GM19463 (cell line): ENCODE measurements around the gene LPCAT2.

Source experiments
- ATAC-seq: cut with Tn5 transposase; IDR thresholded peaks from one replicate; pipeline ENCODE4 v1.9.1; 2021; ENCODE audit warnings: mild to moderate bottlenecking, moderate library complexity; ENCODE audit not compliant: unreplicated experiment

The LPCAT2 gene

GRCh38 chr16:55479430-55480140, 29.3 kb upstream of the LPCAT2 start:
- ATAC-seq, result no peak

GRCh38 chr16:55480228-55480655, 28.6 kb upstream of the LPCAT2 start:
- no peak for ATAC-seq

- no peak for ATAC-seq
Observed at GRCh38 chr16:55481023-55481422, 27.8 kb upstream of the LPCAT2 start.

DNA sequence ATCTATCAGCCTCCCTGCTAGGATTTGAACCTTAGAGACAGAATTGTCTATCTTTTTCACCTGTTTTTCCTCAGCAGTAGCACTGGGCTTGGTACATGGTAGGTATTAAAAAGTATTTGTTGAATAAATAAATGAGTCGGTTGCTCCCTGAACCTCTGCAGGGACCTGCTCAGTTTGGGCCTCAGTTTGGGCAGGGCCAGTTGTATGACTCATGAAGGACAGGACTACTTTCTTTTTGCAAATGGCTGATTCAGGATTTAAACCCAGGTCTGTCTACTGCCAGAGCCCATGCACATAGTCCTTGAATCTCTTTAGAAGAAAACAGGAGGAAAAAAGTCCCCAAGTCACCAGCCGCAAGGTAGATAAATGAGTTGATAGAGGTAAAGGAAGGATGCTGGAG, 26.8 kb upstream of the LPCAT2 start:
- ATAC-seq, result no peak

- ATAC-seq, result no peak
Observed at GRCh38 chr16:55487048-55487803, 21.6 kb upstream of the LPCAT2 start.

DNA sequence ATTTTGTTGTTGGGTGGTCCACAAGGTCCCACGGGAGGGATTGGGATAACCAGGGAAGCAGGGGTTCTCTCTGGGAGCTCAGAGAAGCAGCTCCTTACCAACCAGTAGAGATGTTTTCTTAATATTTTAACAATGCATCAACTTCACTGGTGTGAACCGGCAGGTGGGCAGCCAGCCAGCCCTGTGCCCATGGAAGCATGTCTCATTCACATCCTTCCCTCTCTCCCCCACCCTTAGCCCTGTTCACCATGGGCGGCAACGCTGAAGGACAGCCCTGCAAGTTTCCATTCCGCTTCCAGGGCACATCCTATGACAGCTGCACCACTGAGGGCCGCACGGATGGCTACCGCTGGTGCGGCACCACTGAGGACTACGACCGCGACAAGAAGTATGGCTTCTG, 20.6 kb upstream of the LPCAT2 start:
- no peak for ATAC-seq

DNA sequence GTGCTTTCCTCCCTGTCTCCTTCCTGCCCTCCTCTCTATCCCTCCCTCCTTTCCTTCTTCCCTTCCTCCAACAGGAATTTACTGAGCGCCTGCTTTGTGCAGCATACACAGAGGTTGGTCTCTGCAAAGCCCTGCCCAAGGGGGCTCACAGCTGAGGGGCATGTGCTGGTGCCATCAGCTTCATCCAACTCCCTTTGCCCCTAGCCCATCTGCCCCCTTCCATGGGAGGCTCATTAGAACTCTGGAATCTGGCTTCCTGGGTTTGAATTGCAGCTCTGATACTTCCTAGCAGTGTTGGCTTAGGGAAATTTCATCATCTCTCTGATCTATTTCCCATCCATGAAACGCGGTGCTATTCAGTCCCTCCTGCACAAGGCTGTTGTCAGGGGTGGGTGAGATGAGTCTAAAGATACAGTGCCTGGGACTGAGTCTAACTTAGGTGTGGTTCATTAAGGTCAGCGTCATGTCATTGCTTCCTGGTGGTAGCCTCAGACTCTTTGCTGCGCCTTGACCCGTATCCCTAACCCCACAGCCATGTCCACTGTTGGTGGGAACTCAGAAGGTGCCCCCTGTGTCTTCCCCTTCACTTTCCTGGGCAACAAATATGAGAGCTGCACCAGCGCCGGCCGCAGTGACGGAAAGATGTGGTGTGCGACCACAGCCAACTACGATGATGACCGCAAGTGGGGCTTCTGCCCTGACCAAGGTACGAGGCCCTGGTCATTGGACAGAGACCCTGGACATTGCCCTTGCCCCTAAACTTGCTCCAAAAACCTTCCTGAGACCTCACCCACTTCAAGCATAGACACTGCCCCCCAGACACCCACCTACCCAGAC, 19.5 kb upstream of the LPCAT2 start:
- no peak for ATAC-seq

- ATAC-seq, result no peak
Observed at GRCh38 chr16:55489956-55490265, 19.0 kb upstream of the LPCAT2 start.

DNA sequence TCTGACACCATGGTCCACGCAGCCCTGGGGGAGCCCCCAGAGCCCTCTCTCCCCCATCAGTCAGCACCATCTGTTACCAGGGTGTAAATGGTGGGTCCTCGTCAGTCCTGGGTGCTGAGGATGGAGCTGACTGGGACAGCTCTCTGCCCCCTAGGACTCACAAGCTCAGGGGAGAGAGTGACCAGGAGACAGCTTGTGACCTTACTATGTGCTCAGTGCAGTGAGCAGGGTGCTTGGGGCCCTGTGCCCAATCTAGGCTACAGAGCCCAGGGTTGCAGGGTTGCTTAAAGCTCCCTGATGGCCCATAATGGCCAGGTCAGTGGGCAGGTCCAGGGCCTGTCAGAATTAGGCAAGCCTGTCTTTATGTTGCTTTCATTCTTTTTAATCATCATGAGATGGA, 18.6 kb upstream of the LPCAT2 start:
- no peak for ATAC-seq

DNA sequence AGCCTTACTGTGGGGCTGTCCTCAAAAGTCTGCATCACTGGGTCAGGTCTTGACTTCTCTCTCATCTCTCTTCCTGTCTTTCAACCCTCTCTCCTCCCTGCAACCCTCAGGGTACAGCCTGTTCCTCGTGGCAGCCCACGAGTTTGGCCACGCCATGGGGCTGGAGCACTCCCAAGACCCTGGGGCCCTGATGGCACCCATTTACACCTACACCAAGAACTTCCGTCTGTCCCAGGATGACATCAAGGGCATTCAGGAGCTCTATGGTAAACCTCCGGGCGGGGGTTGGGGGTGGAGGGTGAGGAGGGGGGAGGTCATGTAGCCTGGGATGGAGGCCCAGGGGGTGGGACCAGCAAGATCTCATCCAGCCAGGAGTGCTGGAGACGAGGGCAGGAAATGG, 17.2 kb upstream of the LPCAT2 start:
- no peak for ATAC-seq

DNA sequence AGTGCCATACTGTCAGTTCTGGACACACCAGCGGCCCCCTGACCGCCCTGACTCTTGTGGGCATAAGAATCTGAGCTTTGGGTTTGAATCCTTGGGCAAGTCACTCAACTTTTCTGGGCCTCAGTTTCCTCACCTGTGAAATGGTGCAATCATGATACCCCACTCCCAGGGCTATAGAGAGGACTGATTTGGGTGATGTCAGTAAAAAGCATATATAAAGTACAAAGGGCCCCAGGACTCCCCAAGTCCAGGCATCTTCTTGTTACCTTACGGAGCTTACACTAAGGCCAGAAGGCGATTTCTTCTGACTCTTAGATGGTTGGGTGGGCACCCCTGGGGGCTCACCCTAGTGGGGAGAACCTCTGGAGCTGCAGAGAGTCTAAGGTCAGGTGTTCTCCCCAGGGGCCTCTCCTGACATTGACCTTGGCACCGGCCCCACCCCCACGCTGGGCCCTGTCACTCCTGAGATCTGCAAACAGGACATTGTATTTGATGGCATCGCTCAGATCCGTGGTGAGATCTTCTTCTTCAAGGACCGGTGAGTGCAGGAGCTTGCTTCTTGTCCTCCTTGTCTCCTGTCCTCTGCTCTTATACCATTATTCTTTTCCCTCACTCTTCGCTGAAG, 16.0 kb upstream of the LPCAT2 start:
- no peak for ATAC-seq

DNA sequence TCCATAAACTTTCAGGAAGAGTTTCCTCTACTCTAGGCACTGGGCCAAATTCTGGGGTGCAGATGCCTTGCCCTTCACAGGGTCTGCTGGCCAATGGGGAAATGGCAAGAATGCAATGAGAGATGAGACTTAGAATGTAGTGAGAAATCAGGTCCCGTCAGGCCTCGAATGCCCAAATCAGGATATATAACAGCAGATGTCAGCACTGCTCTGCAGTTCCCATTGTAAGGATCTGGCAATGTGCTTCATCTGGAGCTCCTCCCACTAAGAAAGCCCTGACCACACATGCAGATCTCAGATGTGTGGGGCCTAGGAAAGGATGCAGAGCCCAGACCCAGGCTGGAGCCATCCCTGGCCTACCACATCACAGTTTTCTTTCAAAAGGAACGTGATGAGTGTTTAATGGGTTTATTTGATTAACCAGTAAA, 13.9 kb upstream of the LPCAT2 start:
- ATAC-seq, result no peak

- no peak for ATAC-seq
Observed at GRCh38 chr16:55495616-55496289, 13.1 kb upstream of the LPCAT2 start.

DNA sequence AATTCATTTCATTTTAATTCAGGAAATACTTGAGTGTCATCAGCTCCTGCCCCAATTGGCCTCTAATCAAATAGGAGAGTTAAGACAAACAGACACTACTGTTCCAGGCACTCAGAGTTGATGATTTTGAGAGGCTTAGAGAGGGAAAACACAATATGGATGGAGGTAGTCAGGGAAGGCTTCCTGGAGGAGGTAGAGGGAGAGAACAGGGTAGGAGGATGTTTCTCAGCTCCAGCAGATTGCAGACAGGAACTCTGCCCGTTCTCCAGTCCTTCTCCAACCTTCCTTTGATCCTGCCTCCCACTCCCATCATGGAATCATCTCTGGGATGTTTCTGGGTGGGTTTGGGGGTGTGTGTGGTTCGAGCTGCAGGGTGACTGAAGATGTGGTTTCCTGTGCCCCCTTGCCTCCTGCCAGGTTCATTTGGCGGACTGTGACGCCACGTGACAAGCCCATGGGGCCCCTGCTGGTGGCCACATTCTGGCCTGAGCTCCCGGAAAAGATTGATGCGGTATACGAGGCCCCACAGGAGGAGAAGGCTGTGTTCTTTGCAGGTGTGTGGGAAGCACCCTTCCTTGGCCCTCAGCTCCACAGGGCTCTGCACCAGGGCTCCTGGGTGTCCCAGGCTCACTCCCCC, 12.2 kb upstream of the LPCAT2 start:
- no peak for ATAC-seq

GRCh38 chr16:55497558-55497957, 11.3 kb upstream of the LPCAT2 start:
- no peak for ATAC-seq

DNA sequence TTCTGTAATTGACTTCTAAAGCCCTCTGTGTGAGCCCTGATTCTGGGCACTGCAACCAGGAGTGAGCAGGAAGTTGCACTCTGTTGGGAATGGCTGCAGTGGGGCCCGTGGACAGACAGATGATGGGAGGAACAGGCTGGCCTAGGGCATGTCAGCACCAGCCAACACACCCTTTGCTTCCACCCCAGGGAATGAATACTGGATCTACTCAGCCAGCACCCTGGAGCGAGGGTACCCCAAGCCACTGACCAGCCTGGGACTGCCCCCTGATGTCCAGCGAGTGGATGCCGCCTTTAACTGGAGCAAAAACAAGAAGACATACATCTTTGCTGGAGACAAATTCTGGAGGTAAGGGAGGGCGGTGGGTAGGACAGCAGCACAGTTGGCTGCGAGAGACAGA, 10.8 kb upstream of the LPCAT2 start:
- ATAC-seq, result no peak

DNA sequence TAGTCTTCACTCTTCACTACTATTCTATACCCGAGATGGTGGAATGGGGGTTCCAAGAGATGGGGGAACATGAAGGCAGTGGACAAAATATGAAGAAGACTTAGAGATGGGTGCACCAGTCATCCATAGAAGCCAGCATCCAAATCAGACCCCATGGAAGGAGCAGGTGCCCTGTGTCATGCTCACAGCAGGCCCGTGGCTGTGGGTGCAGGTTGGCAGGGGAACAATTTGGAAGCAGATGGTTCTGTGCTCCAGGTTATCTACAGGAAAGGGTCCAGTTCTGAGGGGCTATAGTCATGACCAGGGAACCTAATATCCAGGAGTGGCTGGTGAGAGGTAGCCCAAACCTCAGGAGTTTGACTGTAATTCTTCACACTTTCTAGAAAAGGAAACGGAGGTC, 9.6 kb upstream of the LPCAT2 start:
- ATAC-seq, result no peak

DNA sequence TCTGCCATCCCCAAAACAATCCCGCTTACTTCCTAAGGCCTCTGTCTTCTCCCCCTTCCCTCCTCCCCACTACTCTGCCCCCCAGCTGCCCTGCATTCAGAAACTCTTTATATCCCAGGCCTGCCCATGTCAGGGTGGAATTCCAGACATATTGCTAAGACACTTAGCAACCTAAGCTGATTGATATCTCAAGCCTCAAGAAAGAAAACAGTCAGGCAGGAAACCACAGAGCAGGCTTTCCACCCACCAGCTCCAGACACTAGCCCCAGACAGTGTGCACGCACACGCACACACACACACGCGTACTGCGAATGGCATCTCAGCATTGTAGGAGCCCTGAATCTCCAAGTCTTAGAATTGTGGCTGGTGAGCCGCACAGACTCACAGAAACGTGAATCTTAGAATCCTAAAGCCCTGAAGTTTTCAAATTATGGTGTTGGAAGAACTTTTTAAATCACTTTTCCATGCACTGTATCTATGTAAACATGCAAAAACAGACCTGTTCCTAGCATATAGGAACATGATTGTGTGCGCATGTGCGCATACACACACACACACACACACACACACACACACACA, 8.8 kb upstream of the LPCAT2 start:
- ATAC-seq, result no peak

DNA sequence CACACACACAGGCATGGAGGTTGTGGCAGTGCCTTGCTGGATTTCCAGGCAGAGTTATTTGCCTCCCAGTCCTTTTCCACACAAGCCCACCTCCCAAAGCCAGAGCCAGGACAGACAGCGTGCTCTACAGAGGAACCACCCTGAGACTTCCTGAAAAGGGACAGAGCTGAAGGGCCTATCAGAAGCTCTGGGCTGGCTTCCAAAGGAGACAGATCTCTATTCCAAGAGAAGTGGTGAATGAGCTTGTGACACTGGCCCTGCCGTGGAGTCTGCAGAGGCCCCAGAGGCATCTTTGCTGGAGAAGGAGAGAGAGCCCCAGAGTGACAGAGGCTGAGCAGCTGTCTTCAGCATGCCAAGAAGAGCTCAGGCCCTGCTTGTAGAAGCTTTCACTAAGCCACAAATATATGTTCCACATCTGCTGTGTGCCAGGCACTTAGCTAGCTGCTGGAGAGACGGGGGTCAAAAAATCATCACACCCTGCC, 8.3 kb upstream of the LPCAT2 start:
- no peak for ATAC-seq
